HepG2 (cell line): ENCODE results near the gene DEDD2. TPM values are rescaled to one million over a fixed set of nuclear protein-coding genes. Genes with fewer than 3 reads are reported as not detected.

Experiments
- ATAC-seq: fragments of 200-7000 bp; cut with Tn5 transposase; 3 replicates; pipeline ENCODE4 v1.9.1; 2020; ENCODE audit warnings: mild to moderate bottlenecking, moderate library complexity
- BruUV-seq: library from RNA; stranded (reverse); fragments of 400-500 nt; replicated peaks from 2 replicates; lab custom pipeline; 2021; lab: Mats Ljungman, UMichigan
- CTCF ChIA-PET: fragments of 300-600 bp; formaldehyde crosslinking; extraction: SDS; loops from one replicate; lab custom pipeline; 2021; ENCODE audit warnings: low total read pairs, inconsistent platforms, low intra/inter-chr PET ratio; lab: Yijun Ruan, JAX
- POLR2A ChIA-PET: fragments of 350-600 bp; sonication (Branson Sonifier 250); formaldehyde crosslinking; loops from one replicate; lab custom pipeline; 2020; ENCODE audit warnings: antibody characterized with exemption, inconsistent platforms; lab: Yijun Ruan, JAX
- DNase-seq: peaks from one replicate; pipeline ENCODE4 v3.0.0-alpha.2; 2015; ENCODE audit warnings: low spot score
- FAIRE-seq: peaks from 3 replicates; lab custom pipeline; 2011; peaks lifted over from hg19 to GRCh38; lab: Jason Lieb, UNC
- H2AFZ ChIP-seq: one replicate; pipeline ENCODE4 v1.6.1; 2011; ENCODE audit warnings: low read length, inconsistent platforms
- H3K27ac ChIP-seq: fragments of 300-600 bp; 3 replicates; pipeline ENCODE4 v1.8.0; 2011; ENCODE audit warnings: mixed run types, mild to moderate bottlenecking, mixed read lengths, low read length, inconsistent platforms; ENCODE audit not compliant: insufficient read depth; ENCODE audit errors: extremely low read length
- H3K27me3 ChIP-seq, 2 experiments: fragments of 200-600 bp in 1 of 2; 2 replicates in 1 of 2; 3 replicates in 1 of 2; pipeline versions ENCODE4 v1.6.0 to v1.8.0; 2011; ENCODE audit warnings: low read length in 2 of 2, mild to moderate bottlenecking in 2 of 2, moderate library complexity in 2 of 2, inconsistent platforms in 1 of 2; ENCODE audit not compliant: insufficient read depth in 2 of 2, control insufficient read depth in 1 of 2
- H3K36me3 ChIP-seq, 2 experiments: fragments of 200-600 bp in 1 of 2; replicated peaks in 1 of 2; 2 replicates in 1 of 2; 3 replicates in 1 of 2; pipeline versions ENCODE4 v1.5.1 to v1.8.0; 2011; ENCODE audit warnings: low read length in 2 of 2, inconsistent platforms in 1 of 2; ENCODE audit not compliant: insufficient read depth in 2 of 2, control insufficient read depth in 1 of 2
- H3K4me1 ChIP-seq: 2 replicates; pipeline ENCODE4 v1.5.1; 2012; ENCODE audit warnings: low read length, inconsistent platforms; ENCODE audit not compliant: insufficient read depth
- H3K4me2 ChIP-seq: 2 replicates; pipeline ENCODE4 v1.6.0; 2011; ENCODE audit warnings: low read depth, low read length, inconsistent platforms
- H3K4me3 ChIP-seq, 3 experiments: fragments of 200-600 bp in 1 of 3; sonication (generic), shearing (Covaris generic) in 1 of 3; replicated peaks in 1 of 3; 2 replicates each; pipeline ENCODE4 v1.5.1; 2011 to 2016; ENCODE audit warnings: low read length in 3 of 3, inconsistent platforms in 2 of 3, low read depth in 2 of 3, mild to moderate bottlenecking in 2 of 3, control low read depth in 1 of 3, mixed read lengths in 1 of 3; ENCODE audit not compliant: insufficient read depth in 1 of 3
- H3K79me2 ChIP-seq: one replicate; pipeline ENCODE4 v1.6.1; 2011; ENCODE audit warnings: low read length, inconsistent platforms; ENCODE audit not compliant: insufficient read depth
- H3K9ac ChIP-seq: 2 replicates; pipeline ENCODE4 v1.6.0; 2011; ENCODE audit warnings: mild to moderate bottlenecking, low read depth, low read length, inconsistent platforms; ENCODE audit not compliant: insufficient read depth
- H3K9me3 ChIP-seq: 2 replicates; pipeline ENCODE4 v1.5.1; 2012; ENCODE audit warnings: mild to moderate bottlenecking, low read length
- H4K20me1 ChIP-seq: 2 replicates; pipeline ENCODE4 v1.6.0; 2011; ENCODE audit warnings: inconsistent platforms, mild to moderate bottlenecking, low read length, moderate library complexity; ENCODE audit not compliant: insufficient read depth
- CBX2 ChIP-seq, 2 experiments: fragments of 200-600 bp in 1 of 2; sonication (generic); formaldehyde crosslinking in 1 of 2; IDR thresholded peaks; 2 replicates each; pipeline versions ENCODE4 v1.7.0 to v1.8.1; 2018 to 2022; ENCODE audit warnings: low read depth in 2 of 2, low read length in 1 of 2, mild to moderate bottlenecking in 1 of 2, missing genetic modification reagents in 1 of 2
- ELF4 ChIP-seq: sonication (generic); formaldehyde crosslinking; IDR thresholded peaks from 2 replicates; pipeline ENCODE4 v1.5.0; 2020; ENCODE audit warnings: missing genetic modification reagents, mild to moderate bottlenecking, moderate library complexity, borderline replicate concordance
- ISX ChIP-seq: sonication (generic); formaldehyde crosslinking; conservative IDR thresholded peaks from 2 replicates; pipeline ENCODE4 v1.5.0; 2020; ENCODE audit warnings: missing genetic modification reagents
- NCOA5 ChIP-seq: sonication (generic); formaldehyde crosslinking; IDR thresholded peaks from 2 replicates; pipeline ENCODE4 v1.4.0; 2020; ENCODE audit warnings: missing genetic modification reagents
- NPAS2 ChIP-seq: sonication (generic); formaldehyde crosslinking; IDR thresholded peaks from 2 replicates; pipeline ENCODE4 v1.8.0; 2022; ENCODE audit warnings: mild to moderate bottlenecking, missing genetic modification reagents, borderline replicate concordance
- SYNCRIP ChIP-seq: fragments of 200-400 bp; formaldehyde crosslinking; IDR thresholded peaks from 2 replicates; pipeline ENCODE4 v1.6.1; 2018; ENCODE audit warnings: mild to moderate bottlenecking, low read depth, low read length; ENCODE audit not compliant: insufficient read depth
- TEAD2 ChIP-seq: sonication (generic); formaldehyde crosslinking; IDR thresholded peaks from 2 replicates; pipeline ENCODE4 v1.9.0; 2021; ENCODE audit warnings: missing genetic modification reagents
- U2AF1 ChIP-seq: fragments of 200-400 bp; formaldehyde crosslinking; optimal IDR thresholded peaks from 2 replicates; pipeline ENCODE3; 2017; ENCODE audit warnings: mild to moderate bottlenecking, low read depth, low read length
- U2AF2 ChIP-seq: fragments of 200-400 bp; formaldehyde crosslinking; IDR thresholded peaks from 2 replicates; pipeline ENCODE4 v1.6.1; 2017; ENCODE audit warnings: low read depth, mild to moderate bottlenecking, low read length
- ZBTB1 ChIP-seq: sonication (generic); formaldehyde crosslinking; IDR thresholded peaks from 2 replicates; pipeline ENCODE4 v1.4.0; 2020; ENCODE audit warnings: missing genetic modification reagents, borderline replicate concordance
- ZKSCAN1 ChIP-seq: fragments of 150-350 bp; IDR thresholded peaks from 2 replicates; pipeline ENCODE4 v1.6.1; 2014; ENCODE audit warnings: low read length
- ZNF207 ChIP-seq: fragments of 450-650 bp; IDR thresholded peaks from 2 replicates; pipeline ENCODE4 v1.6.1; 2016; ENCODE audit warnings: antibody characterized with exemption, borderline replicate concordance
- ZSCAN12 ChIP-seq: sonication (generic); formaldehyde crosslinking; IDR thresholded peaks from 2 replicates; pipeline ENCODE4 v1.9.0; 2021; ENCODE audit warnings: mild to moderate bottlenecking, missing genetic modification reagents
- WGBS: methylation state at CpG from one replicate; pipeline ENCODE4 v1.1.6; 2017; ENCODE audit warnings: low lambda C conversion rate; 5-methylcytosine and 5-hydroxymethylcytosine counted together
- in situ Hi-C: cut with HindIII; loops from 2 replicates; pipeline ENCODE4 v1.10.0; 2017; ENCODE audit warnings: low pct_unique_long_range_greater_than_20kb; ENCODE audit not compliant: extremely low pct_ligation_motif_present
- intact Hi-C: fragments of 100-400 bp; cut with micrococcal nuclease; formaldehyde crosslinking; loops from one replicate; pipeline ENCODE4 v1.10.0; 2022; ENCODE audit not compliant: unreplicated experiment
- polyA plus RNA-seq, 8 experiments: library from polyadenylated mRNA; depleted of rRNA in 3 of 8; stranded (reverse) in 7 of 8; unstranded in 1 of 8; fragments of >200 nt; fragmentation: Illumina TruSeq in 4 of 8; extraction: Trizol in 4 of 8; gene quantifications; 2 replicates each; pipeline versions ENCODE4 v1.2.1 to v1.2.3, GENCODE V29; 2011 to 2016; ENCODE audit warnings: low read depth in 4 of 8, missing spikeins in 1 of 8, mixed read lengths in 1 of 8; ENCODE audit not compliant: insufficient read depth in 1 of 8
- total RNA-seq, 5 experiments: library from RNA; depleted of rRNA; stranded (reverse); fragments of >200 nt; fragmentation: Illumina TruSeq; extraction: Trizol; gene quantifications; 2 replicates each; pipeline ENCODE4 v1.2.3, GENCODE V29; 2016; ENCODE audit warnings: low read depth in 1 of 5
- TF ChIP-seq, protein P1 (sequence below): IDR thresholded peaks from 2 replicates; pipeline ENCODE4 v1.6.1; 2012; ENCODE audit warnings: low read depth, low read length, improper control_type of control experiment
- TF ChIP-seq, protein P2 (sequence below): sonication (generic); formaldehyde crosslinking; IDR thresholded peaks from 2 replicates; pipeline ENCODE4 v1.8.1; 2022; ENCODE audit warnings: low read depth, mild to moderate bottlenecking, missing genetic modification reagents
- TF ChIP-seq, protein P3 (sequence below): sonication (generic); formaldehyde crosslinking; IDR thresholded peaks from 2 replicates; pipeline ENCODE4 v1.4.0; 2020; ENCODE audit warnings: missing genetic modification reagents
- TF ChIP-seq, protein P4 (sequence below): sonication (generic); formaldehyde crosslinking; IDR thresholded peaks from 2 replicates; pipeline ENCODE4 v1.5.1; 2020; ENCODE audit warnings: missing genetic modification reagents, mild to moderate bottlenecking, borderline replicate concordance

The DEDD2 gene
- total and polyA plus RNA-seq, 2 of the 13 experiments (the other 11 are each of a cell fraction or from before 2014, with no cell fraction given), result 19.2 to 24.7 TPM

DNA sequence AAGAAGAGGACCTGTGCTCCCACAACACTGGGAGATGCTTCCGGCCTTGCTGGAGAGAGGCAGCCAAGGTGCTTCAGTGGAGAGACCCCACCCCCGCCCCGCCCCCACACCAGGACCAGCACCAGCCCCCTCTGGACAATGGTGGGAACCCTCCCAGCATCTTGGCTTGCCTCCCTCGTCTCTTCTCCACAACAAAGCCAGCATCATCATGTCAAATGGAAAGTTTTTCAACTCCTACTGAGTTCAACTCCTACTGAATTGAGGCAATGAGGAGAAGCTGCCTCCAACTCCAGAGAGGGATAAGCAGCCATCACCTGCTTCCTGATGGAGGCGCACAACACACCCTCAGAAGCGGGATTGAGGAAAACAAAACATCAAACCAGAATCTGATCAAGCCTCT is 12.8 kb downstream of the DEDD2 start:
- H3K9ac ChIP-seq, result no peak overlapping the region
- no peaks in the 10 kb centered on the region for H3K9me3 ChIP-seq
- in situ Hi-C loops (no loop called here), intact Hi-C loops (no loop called here)
- H3K27ac ChIP-seq, result no peak overlapping the region
- no peak overlapping the region for H3K4me2 ChIP-seq
- H3K36me3 ChIP-seq, result peaks cover 42 to 89% of the 10 kb centered on the region in 2 experiments
- CTCF ChIA-PET, result no interaction called here
- ATAC-seq, result no peak
- no peaks in the 10 kb centered on the region for H3K27me3 ChIP-seq
- 92% methylated on average over 6 of the region's 6 CpGs for WGBS
- peaks cover 24% of the 10 kb centered on the region for H4K20me1 ChIP-seq
- BruUV-seq, result no TSS peak
- POLR2A ChIA-PET, result no interaction called here
- peaks cover 16% of the 10 kb centered on the region for H3K79me2 ChIP-seq
- FAIRE-seq, result no peak
- no peak for DNase-seq
- no peak overlapping the region for H2AFZ ChIP-seq
- H3K4me1 ChIP-seq, result no peaks in the 10 kb centered on the region
- H3K4me3 ChIP-seq, result no peak overlapping the region
- TF ChIP-seq, protein P1, sequence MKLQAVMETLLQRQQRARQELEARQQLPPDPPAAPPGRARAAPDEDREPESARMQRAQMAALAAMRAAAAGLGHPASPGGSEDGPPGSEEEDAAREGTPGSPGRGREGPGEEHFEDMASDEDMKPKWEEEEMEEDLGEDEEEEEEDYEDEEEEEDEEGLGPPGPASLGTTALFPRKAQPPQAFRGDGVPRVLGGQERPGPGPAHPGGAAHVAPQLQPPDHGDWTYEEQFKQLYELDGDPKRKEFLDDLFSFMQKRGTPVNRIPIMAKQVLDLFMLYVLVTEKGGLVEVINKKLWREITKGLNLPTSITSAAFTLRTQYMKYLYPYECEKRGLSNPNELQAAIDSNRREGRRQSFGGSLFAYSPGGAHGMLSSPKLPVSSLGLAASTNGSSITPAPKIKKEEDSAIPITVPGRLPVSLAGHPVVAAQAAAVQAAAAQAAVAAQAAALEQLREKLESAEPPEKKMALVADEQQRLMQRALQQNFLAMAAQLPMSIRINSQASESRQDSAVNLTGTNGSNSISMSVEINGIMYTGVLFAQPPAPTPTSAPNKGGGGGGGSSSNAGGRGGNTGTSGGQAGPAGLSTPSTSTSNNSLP, result no peak
- TF ChIP-seq TEAD2, result no peak
- TF ChIP-seq U2AF1, result no peak
- TF ChIP-seq, protein P2, sequence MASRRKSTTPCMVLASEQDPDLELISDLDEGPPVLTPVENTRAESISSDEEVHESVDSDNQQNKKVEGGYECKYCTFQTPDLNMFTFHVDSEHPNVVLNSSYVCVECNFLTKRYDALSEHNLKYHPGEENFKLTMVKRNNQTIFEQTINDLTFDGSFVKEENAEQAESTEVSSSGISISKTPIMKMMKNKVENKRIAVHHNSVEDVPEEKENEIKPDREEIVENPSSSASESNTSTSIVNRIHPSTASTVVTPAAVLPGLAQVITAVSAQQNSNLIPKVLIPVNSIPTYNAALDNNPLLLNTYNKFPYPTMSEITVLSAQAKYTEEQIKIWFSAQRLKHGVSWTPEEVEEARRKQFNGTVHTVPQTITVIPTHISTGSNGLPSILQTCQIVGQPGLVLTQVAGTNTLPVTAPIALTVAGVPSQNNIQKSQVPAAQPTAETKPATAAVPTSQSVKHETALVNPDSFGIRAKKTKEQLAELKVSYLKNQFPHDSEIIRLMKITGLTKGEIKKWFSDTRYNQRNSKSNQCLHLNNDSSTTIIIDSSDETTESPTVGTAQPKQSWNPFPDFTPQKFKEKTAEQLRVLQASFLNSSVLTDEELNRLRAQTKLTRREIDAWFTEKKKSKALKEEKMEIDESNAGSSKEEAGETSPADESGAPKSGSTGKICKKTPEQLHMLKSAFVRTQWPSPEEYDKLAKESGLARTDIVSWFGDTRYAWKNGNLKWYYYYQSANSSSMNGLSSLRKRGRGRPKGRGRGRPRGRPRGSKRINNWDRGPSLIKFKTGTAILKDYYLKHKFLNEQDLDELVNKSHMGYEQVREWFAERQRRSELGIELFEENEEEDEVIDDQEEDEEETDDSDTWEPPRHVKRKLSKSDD (CRISPR knock-in tag), result no peak
- no peak for TF ChIP-seq ISX (CRISPR knock-in tag)
- TF ChIP-seq NCOA5 (CRISPR knock-in tag), result no peak
- TF ChIP-seq ZSCAN12 (CRISPR knock-in tag), result no peak
- TF ChIP-seq ZBTB1 (CRISPR knock-in tag), result no peak
- TF ChIP-seq U2AF2, result no peak
- no peak for TF ChIP-seq ZKSCAN1
- TF ChIP-seq, protein P3, sequence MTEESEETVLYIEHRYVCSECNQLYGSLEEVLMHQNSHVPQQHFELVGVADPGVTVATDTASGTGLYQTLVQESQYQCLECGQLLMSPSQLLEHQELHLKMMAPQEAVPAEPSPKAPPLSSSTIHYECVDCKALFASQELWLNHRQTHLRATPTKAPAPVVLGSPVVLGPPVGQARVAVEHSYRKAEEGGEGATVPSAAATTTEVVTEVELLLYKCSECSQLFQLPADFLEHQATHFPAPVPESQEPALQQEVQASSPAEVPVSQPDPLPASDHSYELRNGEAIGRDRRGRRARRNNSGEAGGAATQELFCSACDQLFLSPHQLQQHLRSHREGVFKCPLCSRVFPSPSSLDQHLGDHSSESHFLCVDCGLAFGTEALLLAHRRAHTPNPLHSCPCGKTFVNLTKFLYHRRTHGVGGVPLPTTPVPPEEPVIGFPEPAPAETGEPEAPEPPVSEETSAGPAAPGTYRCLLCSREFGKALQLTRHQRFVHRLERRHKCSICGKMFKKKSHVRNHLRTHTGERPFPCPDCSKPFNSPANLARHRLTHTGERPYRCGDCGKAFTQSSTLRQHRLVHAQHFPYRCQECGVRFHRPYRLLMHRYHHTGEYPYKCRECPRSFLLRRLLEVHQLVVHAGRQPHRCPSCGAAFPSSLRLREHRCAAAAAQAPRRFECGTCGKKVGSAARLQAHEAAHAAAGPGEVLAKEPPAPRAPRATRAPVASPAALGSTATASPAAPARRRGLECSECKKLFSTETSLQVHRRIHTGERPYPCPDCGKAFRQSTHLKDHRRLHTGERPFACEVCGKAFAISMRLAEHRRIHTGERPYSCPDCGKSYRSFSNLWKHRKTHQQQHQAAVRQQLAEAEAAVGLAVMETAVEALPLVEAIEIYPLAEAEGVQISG, result no peak
- TF ChIP-seq, protein P4, sequence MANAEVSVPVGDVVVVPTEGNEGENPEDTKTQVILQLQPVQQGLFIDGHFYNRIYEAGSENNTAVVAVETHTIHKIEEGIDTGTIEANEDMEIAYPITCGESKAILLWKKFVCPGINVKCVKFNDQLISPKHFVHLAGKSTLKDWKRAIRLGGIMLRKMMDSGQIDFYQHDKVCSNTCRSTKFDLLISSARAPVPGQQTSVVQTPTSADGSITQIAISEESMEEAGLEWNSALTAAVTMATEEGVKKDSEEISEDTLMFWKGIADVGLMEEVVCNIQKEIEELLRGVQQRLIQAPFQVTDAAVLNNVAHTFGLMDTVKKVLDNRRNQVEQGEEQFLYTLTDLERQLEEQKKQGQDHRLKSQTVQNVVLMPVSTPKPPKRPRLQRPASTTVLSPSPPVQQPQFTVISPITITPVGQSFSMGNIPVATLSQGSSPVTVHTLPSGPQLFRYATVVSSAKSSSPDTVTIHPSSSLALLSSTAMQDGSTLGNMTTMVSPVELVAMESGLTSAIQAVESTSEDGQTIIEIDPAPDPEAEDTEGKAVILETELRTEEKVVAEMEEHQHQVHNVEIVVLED (CRISPR knock-in tag), result no peak
- TF ChIP-seq ELF4 (CRISPR knock-in tag), result no peak
- TF ChIP-seq NPAS2 (CRISPR knock-in tag), result no peak
- no peak for TF ChIP-seq ZNF207
- TF ChIP-seq SYNCRIP, result no peak
- TF ChIP-seq CBX2 (IDR thresholded peaks at IDR 0.05; ENCODE audit: low read depth, low read length), result no peak
- TF ChIP-seq CBX2 (CRISPR knock-in tag; IDR thresholded peaks at IDR 0.05; ENCODE audit: low read depth), result no peak
